ENCODE results near the gene POLR1E.

DNA sequence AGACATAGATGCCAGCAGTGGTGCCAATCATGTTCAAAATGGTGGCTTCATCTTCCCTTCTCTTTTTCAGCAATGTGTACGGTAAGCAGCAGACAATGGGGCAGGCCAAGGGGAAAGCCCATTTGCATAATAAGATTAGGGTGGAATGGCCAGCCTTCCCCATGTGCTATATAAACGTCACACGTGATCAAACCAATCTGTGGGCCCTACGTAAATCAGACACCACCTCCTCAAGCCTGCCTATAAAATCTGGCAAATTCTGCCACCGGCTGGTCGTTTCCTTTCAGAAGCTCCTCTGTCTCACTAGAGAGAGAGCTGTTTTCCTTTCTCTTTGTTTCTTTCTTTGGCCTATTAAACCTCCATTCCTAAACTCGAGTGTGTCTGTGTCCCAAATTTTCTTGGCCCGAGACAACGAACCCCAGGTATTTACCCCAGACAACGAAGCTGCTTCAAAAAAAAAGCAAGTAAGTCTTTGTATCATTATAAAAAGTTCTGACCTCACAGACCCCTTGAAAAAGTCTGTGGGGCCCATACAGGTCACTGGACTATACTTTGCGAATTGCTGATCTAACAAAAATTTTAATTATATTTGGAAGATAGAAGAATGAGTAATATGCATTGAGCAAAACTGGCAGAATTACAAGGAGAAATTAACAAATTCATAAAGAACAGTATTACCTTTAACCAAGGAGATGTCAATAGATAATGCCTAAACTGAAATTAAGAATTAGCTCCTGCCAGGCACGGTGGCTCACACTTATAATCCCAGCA lies 35.7 kb upstream of the POLR1E start:
- TF ChIP-seq EZH2 (IDR thresholded peaks at IDR 0.05), result no peak
- TF ChIP-seq, protein P1, sequence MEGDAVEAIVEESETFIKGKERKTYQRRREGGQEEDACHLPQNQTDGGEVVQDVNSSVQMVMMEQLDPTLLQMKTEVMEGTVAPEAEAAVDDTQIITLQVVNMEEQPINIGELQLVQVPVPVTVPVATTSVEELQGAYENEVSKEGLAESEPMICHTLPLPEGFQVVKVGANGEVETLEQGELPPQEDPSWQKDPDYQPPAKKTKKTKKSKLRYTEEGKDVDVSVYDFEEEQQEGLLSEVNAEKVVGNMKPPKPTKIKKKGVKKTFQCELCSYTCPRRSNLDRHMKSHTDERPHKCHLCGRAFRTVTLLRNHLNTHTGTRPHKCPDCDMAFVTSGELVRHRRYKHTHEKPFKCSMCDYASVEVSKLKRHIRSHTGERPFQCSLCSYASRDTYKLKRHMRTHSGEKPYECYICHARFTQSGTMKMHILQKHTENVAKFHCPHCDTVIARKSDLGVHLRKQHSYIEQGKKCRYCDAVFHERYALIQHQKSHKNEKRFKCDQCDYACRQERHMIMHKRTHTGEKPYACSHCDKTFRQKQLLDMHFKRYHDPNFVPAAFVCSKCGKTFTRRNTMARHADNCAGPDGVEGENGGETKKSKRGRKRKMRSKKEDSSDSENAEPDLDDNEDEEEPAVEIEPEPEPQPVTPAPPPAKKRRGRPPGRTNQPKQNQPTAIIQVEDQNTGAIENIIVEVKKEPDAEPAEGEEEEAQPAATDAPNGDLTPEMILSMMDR (IDR thresholded peaks at IDR 0.05), result no peak
